NCI-H187 treated with DMSO at 0.1 percent for 48 hours (cell line): ENCODE results near the gene ATP11A.
"Not testable (repeated sequence)": the region's sequence is repeated elsewhere in the genome, so short reads cannot be mapped to it uniquely, and the experiment has no call there.

ENCODE experiments used
- DNase-seq: peaks from one replicate; lab custom pipeline; 2025; lab: John Stamatoyannopoulos, UW

The ATP11A gene

GRCh38 chr13:112841303-112842015 is 151.6 kb downstream of the ATP11A start:
- DNase-seq: not testable (repeated sequence)

GRCh38 chr13:112842343-112842856 is 152.6 kb downstream of the ATP11A start:
- no peak for DNase-seq

- DNase-seq: no peak
Measured at GRCh38 chr13:112842931-112843391, 153.1 kb downstream of the ATP11A start.

DNA sequence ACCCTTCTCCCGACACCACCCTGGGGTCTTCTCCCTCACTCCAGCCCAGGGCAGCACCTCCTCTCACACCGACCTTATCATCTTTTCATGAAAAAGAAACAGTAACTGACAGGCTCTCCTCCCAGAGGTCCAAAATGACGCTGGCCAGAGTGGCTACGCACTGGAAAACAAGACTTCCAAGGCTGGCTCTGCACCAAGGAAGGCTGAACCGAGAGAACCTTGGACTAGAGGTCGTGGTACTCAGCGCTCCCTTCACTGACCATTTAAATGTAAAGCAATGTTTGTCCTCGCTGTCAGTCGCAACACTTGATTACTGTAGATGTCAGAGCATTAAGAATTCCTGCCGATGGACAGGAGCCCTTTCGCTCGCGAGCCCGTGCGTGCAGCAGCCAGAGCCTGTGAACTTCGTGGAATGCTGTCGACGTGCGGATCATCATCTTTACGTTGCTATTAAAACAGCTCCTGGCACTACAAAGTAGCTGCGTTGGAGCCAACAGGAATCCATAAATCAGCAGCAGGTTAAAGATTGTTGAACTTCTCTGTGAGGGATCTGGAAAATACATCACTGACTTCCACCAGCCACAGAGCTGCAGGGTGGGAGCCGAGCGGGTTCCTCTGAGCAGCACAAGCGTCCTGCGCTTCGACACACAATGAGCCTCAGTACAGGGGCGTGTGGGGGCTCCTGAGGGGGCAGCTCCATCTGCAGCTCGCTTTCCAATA is 153.7 kb downstream of the ATP11A start:
- no peak for DNase-seq

GRCh38 chr13:112844411-112844810 is 154.6 kb downstream of the ATP11A start:
- DNase-seq: no peak

DNA sequence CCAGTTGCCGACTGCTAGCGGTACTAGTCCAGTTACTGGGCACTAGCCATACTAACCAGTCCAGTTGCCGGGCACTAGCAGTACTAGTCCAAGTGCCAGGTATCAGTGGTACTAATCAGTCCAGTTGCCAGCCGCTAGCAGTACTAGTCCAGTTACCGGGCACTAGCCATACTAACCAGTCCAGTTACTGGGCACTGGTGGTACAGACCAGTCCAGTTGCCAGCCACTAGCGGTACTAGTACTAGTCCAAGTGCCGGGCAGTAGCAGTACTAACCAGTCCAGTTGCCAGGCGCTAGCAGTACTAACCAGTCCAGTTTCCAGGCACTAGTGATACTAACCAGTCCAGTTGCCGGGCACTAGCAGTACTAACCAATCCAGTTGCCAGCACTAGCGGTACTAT is 155.0 kb downstream of the ATP11A start:
- no peak for DNase-seq

GRCh38 chr13:112845511-112846144 is 155.8 kb downstream of the ATP11A start:
- no peak for DNase-seq

GRCh38 chr13:112846411-112847115 is 156.7 kb downstream of the ATP11A start:
- no peak for DNase-seq

GRCh38 chr13:112849500-112849899 is 159.7 kb downstream of the ATP11A start:
- peak; percentile 98 for DNase-seq

GRCh38 chr13:112850273-112850672 is 160.4 kb downstream of the ATP11A start:
- DNase-seq: no peak

- DNase-seq: no peak
Measured at GRCh38 chr13:112851107-112852038, 161.5 kb downstream of the ATP11A start.

GRCh38 chr13:112852392-112852791 is 162.6 kb downstream of the ATP11A start:
- no peak for DNase-seq

- no peak for DNase-seq
Measured at GRCh38 chr13:112852808-112853207, 163.0 kb downstream of the ATP11A start.

DNA sequence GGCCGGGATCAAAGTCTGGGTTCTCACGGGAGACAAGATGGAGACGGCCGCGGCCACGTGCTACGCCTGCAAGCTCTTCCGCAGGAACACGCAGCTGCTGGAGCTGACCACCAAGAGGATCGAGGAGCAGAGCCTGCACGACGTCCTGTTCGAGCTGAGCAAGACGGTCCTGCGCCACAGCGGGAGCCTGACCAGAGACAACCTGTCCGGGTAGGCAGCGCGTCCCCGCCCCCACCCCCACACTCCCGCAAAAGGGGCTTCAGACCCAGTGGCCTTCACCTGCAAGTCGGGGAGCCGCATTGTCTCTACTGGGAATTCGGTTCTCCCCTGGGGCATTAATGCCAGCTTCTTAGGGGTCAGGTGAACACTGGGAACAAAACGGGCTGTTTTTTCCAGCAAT is 164.5 kb downstream of the ATP11A start:
- DNase-seq: no peak

DNA sequence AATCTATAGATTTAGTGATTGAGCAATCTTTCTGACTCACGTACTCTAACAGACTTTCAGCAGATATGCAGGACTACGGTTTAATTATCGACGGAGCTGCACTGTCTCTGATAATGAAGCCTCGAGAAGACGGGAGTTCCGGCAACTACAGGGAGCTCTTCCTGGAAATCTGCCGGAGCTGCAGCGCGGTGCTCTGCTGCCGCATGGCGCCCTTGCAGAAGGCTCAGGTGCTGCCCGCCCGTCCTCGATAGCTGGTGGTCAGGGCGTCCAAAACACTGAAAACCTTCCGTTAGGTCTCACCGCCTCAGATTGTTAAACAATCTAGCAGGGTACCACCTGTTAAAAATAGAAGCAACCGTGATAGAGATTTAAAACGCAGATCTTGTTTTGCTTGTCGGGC is 166.0 kb downstream of the ATP11A start:
- DNase-seq: no peak

- DNase-seq: no peak
Measured at GRCh38 chr13:112857914-112858490, 168.2 kb downstream of the ATP11A start.

DNA sequence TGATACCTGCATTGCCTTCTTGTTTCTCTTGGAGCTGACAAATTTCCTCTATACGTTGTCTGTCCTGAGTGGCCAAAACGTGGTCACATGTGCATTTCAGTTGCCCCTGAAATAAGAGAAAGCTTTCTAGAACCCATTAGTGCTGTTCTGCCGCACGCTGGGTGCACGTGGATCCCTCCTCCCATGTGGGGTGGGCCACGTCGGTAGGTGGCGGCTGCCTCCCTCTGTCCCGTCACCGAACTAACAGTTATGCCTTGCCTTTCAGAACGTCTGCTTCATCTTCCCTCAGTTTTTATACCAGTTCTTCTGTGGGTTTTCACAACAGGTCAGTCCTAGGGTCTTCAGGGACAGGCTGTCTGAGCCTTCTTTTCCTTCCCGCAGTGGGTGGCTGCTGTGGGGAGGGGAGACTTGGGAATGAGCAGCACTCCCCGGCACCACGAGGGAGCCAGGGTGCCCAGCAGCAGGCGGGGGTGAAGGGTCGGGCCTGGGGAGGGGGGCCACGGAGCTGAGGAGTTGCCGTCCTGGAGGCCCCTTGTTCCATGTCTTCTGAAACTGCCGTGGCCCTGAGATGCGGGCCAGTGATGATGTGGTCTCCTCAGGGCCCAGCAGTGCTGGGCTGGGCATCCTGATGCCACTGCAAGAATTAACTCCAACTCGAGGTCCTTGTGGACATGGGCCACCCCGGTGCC is 169.4 kb downstream of the ATP11A start:
- DNase-seq: no peak

DNA sequence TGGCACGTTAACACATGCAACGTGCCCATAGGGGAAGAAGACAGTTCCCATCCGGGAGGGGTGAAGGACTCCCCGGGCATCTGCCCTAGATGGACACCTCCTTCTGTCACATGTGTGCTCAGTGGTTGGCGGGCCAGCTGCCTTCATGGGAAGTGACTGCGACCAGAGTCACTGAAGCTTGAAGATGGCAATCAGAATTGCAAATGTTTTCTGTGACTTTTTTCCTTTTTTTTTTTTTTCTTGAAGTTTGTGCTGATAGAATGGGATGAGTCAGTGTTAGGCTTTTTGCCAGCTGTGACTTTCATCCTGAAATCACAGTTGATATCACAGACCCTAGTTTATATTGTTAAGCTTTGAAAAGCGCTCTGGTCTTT is 170.0 kb downstream of the ATP11A start:
- no peak for DNase-seq

DNA sequence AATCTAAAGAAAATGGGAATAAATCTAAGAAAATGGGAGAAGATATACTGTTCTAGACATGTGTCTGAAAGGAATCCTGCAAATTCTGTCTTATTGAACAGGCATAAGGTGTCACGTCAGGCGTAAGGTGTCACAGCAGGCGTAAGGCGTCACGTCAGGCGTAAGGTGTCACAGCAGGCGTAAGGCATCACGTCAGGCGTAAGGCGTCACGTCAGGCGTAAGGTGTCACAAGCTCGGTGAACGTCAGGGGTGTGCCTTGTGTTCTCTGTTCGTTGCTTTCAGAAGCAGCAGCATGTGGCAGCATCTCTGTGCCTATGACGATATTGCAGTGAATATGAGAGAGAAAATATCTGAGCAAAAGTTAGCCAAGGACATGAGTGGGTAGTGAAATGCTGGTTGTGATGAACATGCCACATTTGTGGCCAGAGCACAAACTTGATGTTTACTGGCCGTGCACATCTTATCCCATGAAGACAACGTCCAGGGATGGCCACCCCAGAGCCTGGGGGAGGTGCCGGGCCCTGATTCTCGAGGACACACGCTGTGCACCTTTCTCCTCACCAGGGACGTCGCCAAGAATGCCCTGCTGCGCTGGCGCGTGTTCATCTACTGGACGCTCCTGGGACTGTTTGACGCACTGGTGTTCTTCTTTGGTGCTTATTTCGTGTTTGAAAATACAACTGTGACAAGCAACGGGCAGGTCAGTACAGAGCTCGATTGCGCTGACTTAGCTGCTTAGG is 172.2 kb downstream of the ATP11A start:
- DNase-seq: no peak
